Heart left ventricle (tissue), 16 donors: Measurements from ENCODE around the gene UMPS. TPM values are rescaled to one million over a fixed set of nuclear protein-coding genes. Genes with fewer than 3 reads are reported as not detected.

ENCODE experiments used
- ATAC-seq, 4 donors: fragments of 200-7000 bp; cut with Tn5 transposase; one replicate each; pipeline ENCODE4 v1.9.1; 2020 to 2022; ENCODE audit warnings: moderate library complexity in 4 of 4, mild to moderate bottlenecking in 3 of 4, moderate number of reproducible peaks in 1 of 4
- DNase-seq, 5 donors: peaks; one replicate each; pipeline ENCODE4 v3.0.0-alpha.2; 2020
- H3K27ac ChIP-seq, 12 donors: fragments of 200-600 bp; sonication (generic) in 4 of 12; one replicate each; pipeline versions ENCODE4 v1.5.0 to v1.8.0; 2016 to 2022; ENCODE audit warnings: mild to moderate bottlenecking in 2 of 12
- H3K27me3 ChIP-seq, 9 donors: fragments of 200-600 bp; sonication (generic) in 2 of 9; one replicate each; pipeline versions ENCODE4 v1.5.1 to v1.8.0; 2016 to 2022; ENCODE audit warnings: mild to moderate bottlenecking in 3 of 9
- H3K36me3 ChIP-seq, 9 donors: fragments of 200-600 bp; sonication (generic) in 2 of 9; one replicate each; pipeline versions ENCODE4 v1.5.0 to v1.8.0; 2018 to 2022; ENCODE audit warnings: mild to moderate bottlenecking in 2 of 9
- H3K4me1 ChIP-seq, 12 donors: fragments of 200-600 bp; sonication (generic) in 4 of 12; one replicate each; pipeline versions ENCODE4 v1.5.0 to v1.8.0; 2016 to 2022; ENCODE audit warnings: mild to moderate bottlenecking in 3 of 12
- H3K4me3 ChIP-seq, 12 donors: fragments of 200-600 bp; sonication (generic) in 4 of 12; one replicate each; pipeline versions ENCODE4 v1.5.0 to v1.8.0; 2017 to 2022; ENCODE audit warnings: mild to moderate bottlenecking in 9 of 12, moderate library complexity in 4 of 12
- H3K9me3 ChIP-seq, 12 donors: fragments of 200-600 bp; sonication (generic) in 4 of 12; one replicate each; pipeline versions ENCODE4 v1.5.0 to v1.8.0; 2016 to 2022; ENCODE audit warnings: mild to moderate bottlenecking in 1 of 12
- CTCF ChIP-seq, 12 donors: fragments of 200-600 bp; sonication (generic) in 4 of 12; IDR thresholded peaks; one replicate each; pipeline versions ENCODE4 v1.5.0 to v1.8.0; 2018 to 2022; ENCODE audit warnings: antibody characterized with exemption in 12 of 12, mild to moderate bottlenecking in 5 of 12
- POLR2A ChIP-seq, 2 donors: fragments of 450-650 bp; IDR thresholded peaks; one replicate each; pipeline ENCODE4 v1.6.1; 2017; ENCODE audit warnings: antibody characterized with exemption in 2 of 2, mild to moderate bottlenecking in 2 of 2, moderate library complexity in 2 of 2
- WGBS, 4 donors: extraction: QIAGEN DNeasy Blood & Tissue Kit in 2 of 4; methylation state at CpG; one replicate each; pipeline versions ENCODE4 v1.1.5 to v1.1.7; 2013 to 2018; 5-methylcytosine and 5-hydroxymethylcytosine counted together
- intact Hi-C, 10 donors: fragments of 100-400 bp; cut with DNase I; formaldehyde crosslinking; loops; one replicate each; pipeline versions ENCODE4 v1.11.1 to v1.14.2; 2022
- polyA plus RNA-seq, 2 donors: library from polyadenylated mRNA; stranded (reverse); fragments of 200-250 nt; gene quantifications; one replicate each; pipeline ENCODE4 v1.2.3, GENCODE V29; 2013
- total RNA-seq, 9 donors: library from RNA; depleted of rRNA in 2 of 9; stranded (reverse); fragments of >200 nt in 2 of 9; fragmentation: NEBNext Ultra II Directional in 3 of 9; extraction: Animal tissue kit (Norgen Biotek cat#: 25700) in 3 of 9; gene quantifications; one replicate each; pipeline versions ENCODE4 v1.1.0 to v1.2.4, GENCODE V29; 2016 to 2023
- donor health status: ischemic (EF 13 %, LVEDD 7.1; RV severe dilation, severe dysfunction).
- donor health status: healthy with polysubstance abuse.
- donor health status: DM: no; HTN: yes; CAD: no.
- donor health status: DM: no; HTN: no; CAD: no.
- donor health status: ischemic (EF 25% LVEDD 6.9; RV normal size, moderate dysfunction).
- donor health status: ischemic (EF 25% LVEDD 5.7; RV mildly dilated, moderate dysfunction).
- donor health status: healthy.
- donor health status: DM: yes; HTN: yes; CAD: no.
- donor health status: ischemic (EF 35%, LVEDD 5.7; RV mildly dilated, moderate dysfunction).
- donor health status: nonischemic (EF 11% LVEDD 7.7; RV severe dilation, severe dysfunction).
- donor health status: DM: yes; HTN: yes; CAD: no.
- donor health status: PGD.
- donor health status: ischemic (EF 29% LVEDD 5.4; RV normal size, mild dysfunction).
- donor health status: nonischemic (EF 23%, LVEDD 6.1; RV moderate dilation, normal function).

The UMPS gene
- total and polyA plus RNA-seq, 11 donors, result 2.3 to 15.9 (median 7.1) TPM

DNA sequence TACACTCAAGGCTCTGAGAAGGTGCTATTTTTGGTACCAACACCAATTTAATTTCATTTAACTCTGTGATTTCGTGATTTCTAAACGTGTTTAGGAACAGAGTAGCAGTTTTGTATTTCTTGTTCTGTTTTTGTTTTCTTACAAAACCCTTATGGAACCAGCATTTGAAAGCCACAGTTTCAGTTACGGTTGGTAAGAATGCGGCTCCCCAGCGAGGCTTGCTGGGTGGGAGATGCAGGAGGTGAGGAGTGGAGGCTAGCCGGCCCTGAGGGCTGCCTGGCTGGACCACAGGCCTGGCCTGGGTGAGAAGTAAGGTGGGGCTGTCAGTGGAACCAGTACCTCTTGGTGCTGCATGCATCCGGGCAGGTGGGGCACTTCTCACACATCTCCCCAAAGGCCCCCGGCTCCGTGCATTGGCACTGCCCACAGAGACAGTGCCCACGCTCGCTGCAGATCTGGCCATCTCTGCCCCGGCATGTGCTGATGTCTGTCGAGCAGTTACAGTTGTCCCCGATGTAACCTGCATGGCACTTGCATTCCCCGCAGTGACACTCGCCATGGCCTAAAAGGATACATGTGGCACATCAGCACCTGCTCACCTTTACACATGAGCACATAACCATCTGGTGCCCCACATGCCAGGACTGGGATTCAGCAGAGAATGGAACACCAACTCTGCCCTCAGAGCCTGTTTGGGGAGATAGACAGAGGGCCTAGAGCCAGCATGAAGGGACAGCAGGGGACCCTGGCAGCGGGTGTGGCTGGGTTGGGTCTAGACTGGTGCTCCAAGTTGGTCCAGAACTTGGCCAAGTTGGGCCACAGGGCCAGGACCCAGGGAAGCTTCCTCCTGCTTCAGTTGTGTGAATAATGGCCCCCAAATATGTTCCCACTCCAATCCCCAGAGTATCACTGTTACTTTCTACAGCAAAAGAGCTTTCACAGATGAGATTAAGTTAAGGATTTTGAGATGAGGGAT lies 43.4 kb downstream of the UMPS start:
- intact Hi-C loops, result loop anchor here in 3 of 10 donors (5.0 to 10.0 kb wide), 3 partner anchors 39 to 114 kb away; partner anchors contain the start of gene ITGB5 (in 1 of the 3)
- TF ChIP-seq POLR2A (IDR thresholded peaks at IDR 0.05) (no peak), CTCF (IDR thresholded peaks at IDR 0.05) (no peak)

GRCh38 chr3:124774327-124774718 lies 44.1 kb downstream of the UMPS start:
- no peaks in the 10 kb centered on the region for H3K27me3 ChIP-seq
- H3K9me3 ChIP-seq, result no peaks in the 10 kb centered on the region
- intact Hi-C loops, result loop anchor here in 3 of 10 donors (5.0 to 10.0 kb wide), 3 partner anchors 38 to 113 kb away; partner anchors contain the start of gene ITGB5 (in 1 of the 3)
- WGBS, 4 donors, result 25 to 35% (median 34%) methylated on average over 6 of the region's 6 CpGs
- peak overlapping the region; percentile 1 to 76 (median 59) for H3K27ac ChIP-seq
- no peak overlapping the region for H3K4me3 ChIP-seq
- no peak for TF ChIP-seq CTCF (IDR thresholded peaks at IDR 0.05)
- TF ChIP-seq POLR2A (IDR thresholded peaks at IDR 0.05), result no peak
- ATAC-seq (peak; percentile 26 to 52 (median 36)), DNase-seq (peak in 4 of 5 donors; percentile 44 to 73 (median 69))
- H3K4me1 ChIP-seq, result peaks cover 14 to 100% (median 67%) of the 10 kb centered on the region in 12 donors
- peaks cover 0 to 17% (median 5%) of the 10 kb centered on the region in 9 donors for H3K36me3 ChIP-seq

More for the DNA sequence above, 43.4 kb downstream of the UMPS start:
- H3K36me3 ChIP-seq, result peaks cover 0 to 24% (median 12%) of the 10 kb centered on the region in 9 donors
- no peaks in the 10 kb centered on the region for H3K27me3 ChIP-seq
- DNase-seq (peak in 2 of 5 donors; percentile 24 to 31), ATAC-seq (no peak)
- WGBS, 4 donors, result 91 to 95% (median 94%) methylated on average over 15 to 17 of the region's 17 CpGs
- H3K4me1 ChIP-seq, result peaks cover 14 to 98% (median 65%) of the 10 kb centered on the region in 12 donors
- peak overlapping the region; percentile 1 to 76 (median 62) for H3K27ac ChIP-seq
- H3K9me3 ChIP-seq, result no peaks in the 10 kb centered on the region
- H3K4me3 ChIP-seq, result no peak overlapping the region

- H3K36me3 ChIP-seq, result peaks cover 0 to 15% (median 5%) of the 10 kb centered on the region in 9 donors
- 78 to 92% (median 86%) methylated on average over 7 of the region's 7 CpGs for WGBS, 4 donors
- no peak overlapping the region for H3K4me3 ChIP-seq
- H3K27ac ChIP-seq, result peak overlapping the region in 10 of 12 donors; percentile 1 to 76 (median 59)
- TF ChIP-seq CTCF (IDR thresholded peaks at IDR 0.05) (no peak), POLR2A (IDR thresholded peaks at IDR 0.05) (no peak)
- DNase-seq (peak in 1 of 5 donors; percentile 7), ATAC-seq (no peak)
- peaks cover 17 to 100% (median 71%) of the 10 kb centered on the region in 12 donors for H3K4me1 ChIP-seq
- intact Hi-C loops, result loop anchor here in 3 of 10 donors (5.0 to 10.0 kb wide), 3 partner anchors 37 to 112 kb away; partner anchors contain the start of gene ITGB5 (in 1 of the 3)
- H3K9me3 ChIP-seq, result no peaks in the 10 kb centered on the region
- H3K27me3 ChIP-seq, result no peaks in the 10 kb centered on the region
Observed at GRCh38 chr3:124774841-124775402, 44.7 kb downstream of the UMPS start.
